Embryonic facial prominence (tissue), 1 donor: ENCODE data around the gene C1QTNF12.

Experiments
- DNase-seq: peaks from one replicate; pipeline ENCODE4 v3.0.0-alpha.2; 2016; ENCODE audit errors: extremely low spot score

C1QTNF12 gene, protein sequence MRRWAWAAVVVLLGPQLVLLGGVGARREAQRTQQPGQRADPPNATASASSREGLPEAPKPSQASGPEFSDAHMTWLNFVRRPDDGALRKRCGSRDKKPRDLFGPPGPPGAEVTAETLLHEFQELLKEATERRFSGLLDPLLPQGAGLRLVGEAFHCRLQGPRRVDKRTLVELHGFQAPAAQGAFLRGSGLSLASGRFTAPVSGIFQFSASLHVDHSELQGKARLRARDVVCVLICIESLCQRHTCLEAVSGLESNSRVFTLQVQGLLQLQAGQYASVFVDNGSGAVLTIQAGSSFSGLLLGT

DNA sequence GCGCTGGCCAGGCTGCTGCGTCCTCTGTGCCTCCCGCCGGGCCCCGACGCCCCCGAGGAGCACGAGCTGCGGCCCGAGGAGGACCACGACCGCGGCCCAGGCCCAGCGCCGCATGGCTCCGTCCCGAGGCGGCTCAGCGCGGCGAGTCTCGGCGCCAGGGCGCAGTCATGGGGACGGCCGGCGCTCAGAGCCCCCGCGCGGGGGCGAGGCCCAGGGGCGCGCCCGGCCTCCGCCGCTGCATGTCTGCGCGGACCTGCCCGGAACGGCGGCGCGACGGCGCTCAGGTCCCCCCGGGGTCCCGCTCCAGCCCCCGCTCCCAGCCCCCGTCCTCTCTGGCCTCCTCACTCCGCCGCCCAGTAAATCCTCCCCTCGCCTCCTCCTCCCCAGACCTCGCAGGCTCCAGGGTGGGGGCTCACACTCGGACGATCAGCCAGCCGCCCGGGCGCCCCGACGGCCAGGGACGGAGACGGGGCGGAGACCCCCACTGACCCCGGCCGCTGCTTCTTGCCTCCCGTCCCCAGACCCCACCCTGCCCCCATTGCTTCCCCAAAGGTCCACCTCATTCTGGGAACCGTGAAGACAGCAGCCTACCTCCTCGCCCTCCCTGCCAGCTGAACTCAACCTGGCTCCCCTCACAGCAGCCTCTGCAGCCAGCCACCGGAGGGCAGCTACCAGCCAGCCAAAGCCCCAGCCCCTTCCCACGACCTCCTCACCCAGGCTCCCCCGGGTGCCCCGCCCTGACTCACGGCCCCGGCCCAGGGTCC lies at the start of gene C1QTNF12:
Gene C1QTNF12, minus strand, starts transcription at position 146 of the 764 bp plus-strand sequence. Its CDS starts 32 bp downstream, at position 114.
- no peak for DNase-seq

DNA sequence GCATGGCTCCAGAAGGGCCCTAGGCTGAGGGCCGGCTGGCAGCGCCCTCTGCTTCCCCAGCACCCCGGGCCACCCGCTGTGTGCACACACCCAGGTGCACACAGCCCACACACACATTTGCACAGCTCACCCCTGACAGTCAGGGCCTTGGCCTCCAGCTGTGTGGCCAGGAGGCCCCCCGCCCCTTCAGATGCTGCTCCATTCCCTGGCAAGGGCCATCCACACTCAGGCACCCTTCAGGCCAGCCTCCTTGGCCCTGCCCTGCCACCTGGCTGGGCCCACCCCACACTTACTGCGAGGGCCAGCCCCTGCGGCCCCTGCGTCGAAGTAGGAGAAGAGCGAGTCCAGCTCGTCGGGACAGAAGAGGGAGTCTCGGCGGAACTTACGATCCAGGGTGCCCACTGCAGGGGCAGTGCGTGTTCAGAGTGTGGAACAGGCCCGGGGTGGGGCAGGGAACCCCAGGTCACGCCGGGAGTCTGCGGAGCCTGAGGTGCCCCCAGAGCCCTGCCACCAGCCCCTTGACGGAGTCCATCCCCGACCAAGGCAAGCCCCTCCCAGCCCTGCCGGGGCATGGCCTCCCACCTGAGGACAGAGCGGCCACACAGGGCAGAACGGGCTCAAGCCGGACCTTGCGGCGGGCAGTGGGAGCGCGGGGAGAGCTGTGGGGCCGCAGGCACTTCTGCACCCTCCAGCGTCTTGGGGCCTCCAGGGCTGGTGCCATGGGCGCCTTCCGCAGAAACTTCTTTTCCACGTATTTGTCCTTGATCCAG lies 48.8 kb upstream of the C1QTNF12 start:
- no peak for DNase-seq

DNA sequence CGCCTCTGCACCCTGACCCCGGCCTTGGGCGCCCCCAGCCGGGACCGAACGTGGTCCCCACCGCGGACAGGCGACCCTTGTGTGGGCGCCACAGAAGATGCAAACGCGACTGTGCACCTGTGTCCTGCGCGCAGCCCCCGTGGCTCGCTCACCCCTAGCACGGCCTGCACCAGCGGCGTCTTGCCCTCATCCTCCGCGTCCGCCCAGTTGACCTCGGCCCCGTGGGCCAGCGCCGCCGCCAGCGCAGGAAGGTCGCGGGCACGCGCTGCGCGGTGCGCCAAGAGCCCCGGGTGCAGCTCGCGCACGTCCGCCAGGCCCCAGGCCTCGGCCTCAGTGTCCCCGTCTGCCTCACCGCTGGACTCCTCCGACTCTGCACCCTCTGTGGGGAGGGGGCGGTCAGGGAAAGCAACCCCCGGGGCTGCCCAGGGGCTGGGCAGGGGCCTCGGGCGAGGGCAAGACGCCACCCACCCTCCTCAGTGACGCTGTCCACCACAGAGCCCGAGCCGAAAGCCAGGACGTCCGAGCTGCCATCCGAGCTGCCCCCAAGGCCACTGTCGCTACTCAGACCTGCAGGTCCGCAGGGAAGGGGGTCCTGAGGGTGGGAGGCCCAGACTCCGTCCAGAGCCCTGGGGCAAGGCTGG lies 47.8 kb upstream of the C1QTNF12 start:
- DNase-seq = no peak

DNA sequence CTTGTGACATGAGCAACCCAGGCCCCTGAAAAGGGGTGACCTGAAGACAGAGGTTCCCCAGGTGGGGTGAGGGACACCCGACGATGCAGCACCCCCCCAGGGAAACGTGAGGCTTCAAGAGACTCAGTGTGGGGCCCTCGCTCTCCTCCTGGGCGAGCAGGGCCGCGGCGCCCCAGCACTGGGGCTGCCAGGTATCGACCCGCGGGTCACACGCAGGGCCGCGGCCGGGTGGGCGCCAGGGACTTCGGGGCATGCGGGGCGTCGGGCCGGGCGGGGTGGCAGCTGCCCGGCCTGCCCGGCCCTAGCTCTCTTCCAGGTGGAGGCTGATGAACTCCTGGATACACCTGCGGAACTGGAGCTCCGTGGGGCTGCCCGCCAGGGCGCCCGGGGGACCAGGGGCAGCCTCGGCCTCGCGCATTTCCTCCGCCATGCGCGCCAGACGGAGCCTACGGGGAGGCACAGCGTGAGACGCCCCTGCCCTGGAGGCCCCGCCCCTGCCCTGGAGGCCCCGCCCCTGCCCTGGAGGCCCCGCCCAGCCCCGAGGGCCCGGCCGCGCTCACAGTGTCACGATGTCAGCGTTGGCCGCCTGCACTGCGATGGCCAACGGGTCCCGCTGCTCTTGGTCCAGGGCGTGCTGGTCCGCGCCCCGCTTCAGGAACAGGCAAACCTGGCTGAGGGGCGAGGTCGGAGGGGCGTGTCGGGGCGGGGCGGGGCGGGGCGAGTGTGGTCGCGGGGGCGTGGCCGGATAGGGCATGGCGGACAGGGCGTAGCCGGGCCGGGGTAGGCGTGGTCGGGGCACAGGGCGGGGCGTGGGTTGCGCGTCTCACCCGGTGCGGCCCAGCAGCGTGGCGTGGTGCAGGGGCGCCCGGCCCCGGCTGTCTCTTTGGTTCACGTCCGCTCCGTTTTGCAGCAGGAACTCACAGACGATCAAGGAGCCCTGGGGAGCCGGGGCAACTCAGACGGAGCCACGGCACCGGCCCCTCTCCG lies 47.0 kb upstream of the C1QTNF12 start:
- DNase-seq = no peak

GRCh38 chr1:1292851-1293250 lies 46.3 kb upstream of the C1QTNF12 start:
- no peak for DNase-seq

GRCh38 chr1:1292442-1292779 lies 45.9 kb upstream of the C1QTNF12 start:
- no peak for DNase-seq

DNA sequence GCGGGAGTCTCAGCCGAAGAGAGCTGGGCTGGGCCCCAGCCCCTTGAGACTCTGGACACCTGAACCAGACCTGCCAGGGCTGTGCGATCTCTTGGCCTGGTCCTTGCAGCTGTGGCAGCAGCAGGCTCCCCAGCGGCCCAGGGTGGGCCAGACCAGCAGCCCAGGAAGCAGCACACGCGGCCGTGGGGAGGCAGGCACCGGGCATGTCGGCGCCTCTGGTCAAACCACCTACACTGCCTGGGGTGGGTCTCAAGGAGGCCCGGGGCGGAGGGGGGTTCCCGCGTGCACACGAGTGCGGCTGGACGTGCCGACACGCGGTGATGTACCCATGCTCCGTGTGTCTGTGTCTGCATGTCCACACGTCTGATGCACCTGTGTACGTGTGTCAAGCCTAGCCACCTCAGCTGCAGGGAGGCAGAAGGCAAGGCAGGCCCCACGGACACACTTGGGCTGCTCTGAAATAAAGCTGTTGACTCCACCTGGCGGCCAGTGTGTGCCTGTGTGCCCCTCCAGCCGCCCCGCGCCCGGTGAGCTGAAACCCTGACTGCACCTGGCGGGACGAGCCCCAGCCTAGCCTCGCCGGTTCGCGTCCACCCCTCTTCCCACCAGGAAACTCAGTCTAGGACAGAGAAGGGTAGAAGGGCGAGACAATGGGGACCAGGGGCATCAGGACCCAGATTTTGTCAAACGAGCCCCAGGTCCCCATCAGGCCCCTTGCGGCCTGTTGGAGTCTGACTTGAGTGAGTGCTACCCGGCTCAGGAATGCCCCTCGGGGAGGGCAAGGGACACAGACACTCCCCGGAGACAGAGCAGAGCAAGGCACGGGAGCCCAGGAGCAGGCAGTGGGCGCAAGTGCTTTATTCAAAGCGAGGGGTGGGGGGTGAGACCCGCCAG lies 45.3 kb upstream of the C1QTNF12 start:
- no peak for DNase-seq

DNA sequence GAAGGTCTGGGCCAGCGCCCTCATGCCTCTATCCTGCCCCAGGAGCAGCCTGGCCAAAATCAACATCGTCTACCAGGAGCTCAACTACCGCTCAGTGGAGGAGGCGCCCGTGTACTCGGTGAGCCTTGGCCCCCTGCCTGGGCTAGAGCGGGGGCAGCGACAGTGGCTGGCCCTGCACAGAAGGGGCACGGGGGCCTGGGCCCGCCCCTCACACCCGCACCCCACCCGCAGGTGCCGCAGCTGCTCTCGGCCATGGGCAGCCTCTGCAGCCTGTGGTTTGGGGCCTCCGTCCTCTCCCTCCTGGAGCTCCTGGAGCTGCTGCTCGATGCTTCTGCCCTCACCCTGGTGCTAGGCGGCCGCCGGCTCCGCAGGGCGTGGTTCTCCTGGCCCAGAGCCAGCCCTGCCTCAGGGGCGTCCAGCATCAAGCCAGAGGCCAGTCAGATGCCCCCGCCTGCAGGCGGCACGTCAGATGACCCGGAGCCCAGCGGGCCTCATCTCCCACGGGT lies 44.6 kb upstream of the C1QTNF12 start:
- DNase-seq = no peak

DNA sequence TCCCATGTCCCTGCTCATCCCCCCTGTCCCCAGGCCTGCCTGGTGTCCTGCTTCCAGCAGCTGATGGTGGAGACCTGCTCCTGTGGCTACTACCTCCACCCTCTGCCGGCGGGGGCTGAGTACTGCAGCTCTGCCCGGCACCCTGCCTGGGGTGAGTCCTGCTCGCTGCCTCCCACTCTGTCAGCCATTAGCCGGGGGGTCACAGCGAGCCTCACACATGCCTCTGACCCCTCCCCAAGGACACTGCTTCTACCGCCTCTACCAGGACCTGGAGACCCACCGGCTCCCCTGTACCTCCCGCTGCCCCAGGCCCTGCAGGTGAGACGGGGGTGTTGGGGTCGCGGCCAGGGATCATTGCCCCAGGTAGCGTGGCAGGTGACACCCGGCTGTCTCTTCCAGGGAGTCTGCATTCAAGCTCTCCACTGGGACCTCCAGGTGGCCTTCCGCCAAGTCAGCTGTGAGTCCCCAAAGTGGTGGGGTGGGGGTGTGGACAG lies 43.8 kb upstream of the C1QTNF12 start:
- no peak for DNase-seq

DNA sequence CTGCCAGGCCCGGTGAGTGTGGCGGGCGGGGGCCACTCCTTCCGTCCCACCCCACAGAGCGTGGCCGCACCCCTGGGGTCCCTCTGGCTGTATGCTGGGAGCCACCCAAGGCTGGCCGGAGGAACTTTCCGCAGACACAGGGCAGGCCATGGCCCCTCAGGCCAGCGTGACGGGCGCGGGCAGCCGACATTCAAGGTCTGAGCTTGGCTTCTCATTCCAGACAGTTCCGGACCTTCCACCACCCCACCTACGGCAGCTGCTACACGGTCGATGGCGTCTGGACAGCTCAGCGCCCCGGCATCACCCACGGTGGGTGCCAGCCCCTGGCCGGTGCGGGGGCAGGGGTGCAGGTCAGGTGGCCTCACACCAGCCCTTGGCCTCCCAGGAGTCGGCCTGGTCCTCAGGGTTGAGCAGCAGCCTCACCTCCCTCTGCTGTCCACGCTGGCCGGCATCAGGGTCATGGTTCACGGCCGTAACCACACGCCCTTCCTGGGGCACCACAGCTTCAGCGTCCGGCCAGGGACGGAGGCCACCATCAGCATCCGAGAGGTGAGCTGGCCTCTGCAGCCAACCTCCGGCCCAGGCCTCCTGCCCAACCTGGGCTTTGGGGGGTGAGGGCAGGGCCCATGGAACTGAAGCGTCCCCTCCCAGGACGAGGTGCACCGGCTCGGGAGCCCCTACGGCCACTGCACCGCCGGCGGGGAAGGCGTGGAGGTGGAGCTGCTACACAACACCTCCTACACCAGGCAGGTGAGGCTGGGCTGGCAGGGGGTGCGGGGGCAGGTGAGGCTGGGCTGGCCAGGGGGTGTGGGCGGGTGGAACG lies 41.0 kb upstream of the C1QTNF12 start:
- DNase-seq = no peak

DNA sequence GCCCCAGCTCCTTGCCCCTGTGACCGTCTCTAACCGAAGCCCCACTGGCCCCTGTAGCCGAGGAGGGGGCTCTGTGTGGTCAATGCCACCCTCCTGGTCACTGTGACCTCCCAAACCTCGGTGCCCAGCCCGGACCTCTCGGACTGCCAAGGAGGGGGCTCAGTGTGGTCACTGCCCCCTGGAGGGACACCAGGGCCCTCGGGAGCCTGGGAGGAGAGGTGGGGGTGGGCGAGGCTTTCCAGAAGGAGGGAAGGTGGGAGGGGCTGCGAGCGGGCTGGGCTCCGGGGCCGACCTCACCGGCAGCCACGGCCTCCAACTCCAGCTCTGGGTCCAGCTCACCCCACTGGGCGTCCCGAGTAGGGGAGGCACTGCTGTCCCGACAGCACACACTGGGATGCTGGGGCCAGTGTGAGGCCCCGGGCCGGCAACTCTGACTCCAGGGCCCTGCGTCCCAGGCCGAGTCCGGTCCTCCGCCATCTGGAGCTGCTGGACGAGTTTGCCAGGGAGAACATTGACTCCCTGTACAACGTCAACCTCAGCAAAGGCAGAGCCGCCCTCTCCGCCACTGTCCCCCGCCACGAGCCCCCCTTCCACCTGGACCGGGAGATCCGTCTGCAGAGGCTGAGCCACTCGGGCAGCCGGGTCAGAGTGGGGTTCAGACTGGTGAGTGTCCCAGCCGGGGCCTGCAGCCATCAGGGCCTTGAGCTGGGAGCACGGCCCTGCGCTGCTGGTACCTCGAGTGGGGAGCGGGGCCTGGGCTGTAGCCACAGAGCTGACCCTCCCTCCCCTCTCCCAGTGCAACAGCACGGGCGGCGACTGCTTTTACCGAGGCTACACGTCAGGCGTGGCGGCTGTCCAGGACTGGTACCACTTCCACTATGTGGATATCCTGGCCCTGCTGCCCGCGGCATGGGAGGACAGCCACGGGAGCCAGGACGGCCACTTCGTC lies 40.1 kb upstream of the C1QTNF12 start:
- DNase-seq = no peak

DNA sequence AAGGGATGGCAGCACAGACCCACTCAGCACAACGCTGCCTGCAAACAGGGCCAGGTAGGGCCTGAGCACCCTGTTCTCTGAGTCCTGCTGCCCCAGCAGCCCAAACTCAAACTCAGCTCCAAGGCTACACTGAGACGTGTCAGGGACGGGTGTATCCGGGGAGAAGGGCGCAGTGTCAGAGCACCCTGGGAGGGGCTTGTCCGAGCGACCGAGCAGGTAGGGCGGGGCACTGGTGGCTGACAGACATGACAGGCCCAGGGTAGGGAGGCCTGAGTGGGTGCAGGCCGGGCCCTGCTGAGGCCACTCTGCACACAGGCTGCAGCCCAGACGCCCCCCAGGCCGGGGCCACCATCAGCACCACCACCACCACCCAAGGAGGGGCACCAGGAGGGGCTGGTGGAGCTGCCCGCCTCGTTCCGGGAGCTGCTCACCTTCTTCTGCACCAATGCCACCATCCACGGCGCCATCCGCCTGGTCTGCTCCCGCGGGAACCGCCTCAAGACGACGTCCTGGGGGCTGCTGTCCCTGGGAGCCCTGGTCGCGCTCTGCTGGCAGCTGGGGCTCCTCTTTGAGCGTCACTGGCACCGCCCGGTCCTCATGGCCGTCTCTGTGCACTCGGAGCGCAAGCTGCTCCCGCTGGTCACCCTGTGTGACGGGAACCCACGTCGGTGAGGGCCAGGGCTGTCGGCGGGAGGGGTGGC lies 39.2 kb upstream of the C1QTNF12 start:
- no peak for DNase-seq

DNA sequence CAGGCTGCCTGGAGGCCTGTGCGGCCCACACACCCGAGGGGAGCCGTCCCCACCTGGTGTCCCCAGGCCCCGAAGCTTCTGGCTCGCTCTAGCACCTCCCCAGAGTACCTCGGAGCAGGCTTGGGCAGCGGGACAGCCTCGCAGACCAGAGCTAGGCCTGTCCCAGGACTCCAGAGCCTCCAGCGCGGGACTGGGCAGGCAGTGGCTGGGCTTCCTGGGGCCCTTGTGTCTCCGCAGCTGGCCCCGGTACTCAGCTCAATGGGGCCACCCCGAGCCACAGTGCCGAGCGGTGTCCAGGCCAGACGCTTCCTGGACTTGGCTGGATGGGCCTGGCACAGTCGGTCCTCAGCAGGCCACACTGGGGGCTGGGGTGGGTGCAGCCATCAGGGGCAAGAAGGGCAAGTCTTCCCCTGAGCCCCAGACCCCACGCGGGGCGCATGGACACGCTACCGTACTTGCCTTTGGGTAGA lies 38.6 kb upstream of the C1QTNF12 start:
- DNase-seq = no peak

GRCh38 chr1:1284221-1285101 lies 37.9 kb upstream of the C1QTNF12 start:
- no peak for DNase-seq

GRCh38 chr1:1283821-1284220 lies 37.3 kb upstream of the C1QTNF12 start:
- DNase-seq = no peak

DNA sequence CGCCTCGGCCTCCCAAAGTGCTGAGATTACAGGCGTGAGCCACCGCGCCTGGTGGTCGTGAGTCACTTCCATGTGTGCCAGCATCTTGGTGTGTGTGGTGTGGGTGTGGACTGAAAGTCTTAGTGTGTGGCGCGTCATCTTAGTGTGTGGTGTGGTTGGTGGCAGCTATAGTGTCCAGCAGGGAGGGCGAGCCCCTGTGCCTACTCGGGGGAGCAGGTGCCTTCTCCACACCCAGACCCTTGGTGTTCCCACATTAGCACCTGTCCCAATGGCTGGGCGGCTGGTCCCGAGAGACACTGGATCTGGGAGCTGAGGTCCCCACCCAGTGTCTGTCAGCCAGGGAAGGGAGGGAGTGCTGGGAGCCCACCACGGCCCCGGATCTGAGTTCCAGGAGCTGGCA lies 36.5 kb upstream of the C1QTNF12 start:
- no peak for DNase-seq
